NB4 (cell line): Measurements from ENCODE around the gene CAST.

Experiments
- POLR2A ChIP-seq: IDR thresholded peaks from 2 replicates; pipeline ENCODE4 v1.6.1; 2011; ENCODE audit warnings: mild to moderate bottlenecking; ENCODE audit not compliant: insufficient read length; ENCODE audit errors: extremely low read depth
- TF ChIP-seq, protein P1 (sequence below): IDR thresholded peaks from one replicate; pipeline ENCODE4 v1.5.1; 2012; ENCODE audit warnings: low read depth, low read length

DNA sequence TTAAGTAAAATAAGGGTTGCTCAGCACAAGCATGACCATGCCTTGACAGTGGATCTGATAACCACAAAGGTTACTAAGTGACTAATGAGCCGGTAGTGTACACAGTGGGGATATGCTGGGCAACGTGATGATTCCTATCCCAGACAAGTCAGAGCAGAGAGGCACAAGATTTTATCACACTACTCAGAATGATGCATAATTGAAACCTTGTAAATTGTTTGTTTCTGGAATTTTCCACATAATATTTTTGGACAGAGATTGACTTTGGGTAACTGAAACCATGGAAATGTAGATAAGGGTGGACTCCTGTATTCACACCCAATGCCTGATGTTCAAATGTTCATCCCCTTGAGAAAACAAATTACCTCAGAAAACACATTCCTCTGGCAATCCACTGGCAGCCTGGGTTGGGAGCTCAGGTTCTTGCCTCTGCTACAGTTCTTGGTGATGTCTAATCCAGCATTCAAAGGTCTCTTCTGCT lies 161.8 kb downstream of the CAST start:
- TF ChIP-seq, protein P1, sequence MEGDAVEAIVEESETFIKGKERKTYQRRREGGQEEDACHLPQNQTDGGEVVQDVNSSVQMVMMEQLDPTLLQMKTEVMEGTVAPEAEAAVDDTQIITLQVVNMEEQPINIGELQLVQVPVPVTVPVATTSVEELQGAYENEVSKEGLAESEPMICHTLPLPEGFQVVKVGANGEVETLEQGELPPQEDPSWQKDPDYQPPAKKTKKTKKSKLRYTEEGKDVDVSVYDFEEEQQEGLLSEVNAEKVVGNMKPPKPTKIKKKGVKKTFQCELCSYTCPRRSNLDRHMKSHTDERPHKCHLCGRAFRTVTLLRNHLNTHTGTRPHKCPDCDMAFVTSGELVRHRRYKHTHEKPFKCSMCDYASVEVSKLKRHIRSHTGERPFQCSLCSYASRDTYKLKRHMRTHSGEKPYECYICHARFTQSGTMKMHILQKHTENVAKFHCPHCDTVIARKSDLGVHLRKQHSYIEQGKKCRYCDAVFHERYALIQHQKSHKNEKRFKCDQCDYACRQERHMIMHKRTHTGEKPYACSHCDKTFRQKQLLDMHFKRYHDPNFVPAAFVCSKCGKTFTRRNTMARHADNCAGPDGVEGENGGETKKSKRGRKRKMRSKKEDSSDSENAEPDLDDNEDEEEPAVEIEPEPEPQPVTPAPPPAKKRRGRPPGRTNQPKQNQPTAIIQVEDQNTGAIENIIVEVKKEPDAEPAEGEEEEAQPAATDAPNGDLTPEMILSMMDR: no peak
- TF ChIP-seq POLR2A: no peak
